GOT3 (cell line): ENCODE results near the gene SCTR.

Experiments used
- DNase-seq: peaks from one replicate; lab custom pipeline; 2025; ENCODE audit warnings: mixed read lengths; lab: John Stamatoyannopoulos, UW

Gene SCTR

GRCh38 chr2:119442850-119443249 lies 81.4 kb downstream of the SCTR start:
- no peak for DNase-seq

- DNase-seq = no peak
Measured at GRCh38 chr2:119442226-119442619, 82.1 kb downstream of the SCTR start.

- no peak for DNase-seq
Measured at GRCh38 chr2:119441376-119442225, 82.7 kb downstream of the SCTR start.

- DNase-seq = no peak
Measured at GRCh38 chr2:119440873-119441272, 83.4 kb downstream of the SCTR start.

- DNase-seq = no peak
Measured at GRCh38 chr2:119440501-119440870, 83.8 kb downstream of the SCTR start.

GRCh38 chr2:119439574-119440500 lies 84.4 kb downstream of the SCTR start:
- no peak for DNase-seq

- no peak for DNase-seq
Measured at GRCh38 chr2:119438726-119439284, 85.5 kb downstream of the SCTR start.

- DNase-seq = no peak
Measured at GRCh38 chr2:119438128-119438656, 86.1 kb downstream of the SCTR start.

- no peak for DNase-seq
Measured at GRCh38 chr2:119436993-119437772, 87.1 kb downstream of the SCTR start.

GRCh38 chr2:119435953-119436297 lies 88.4 kb downstream of the SCTR start:
- no peak for DNase-seq

- DNase-seq = no peak
Measured at GRCh38 chr2:119435081-119435952, 89.0 kb downstream of the SCTR start.

- DNase-seq = no peak
Measured at GRCh38 chr2:119434664-119435063, 89.6 kb downstream of the SCTR start.

GRCh38 chr2:119433636-119434327 lies 90.5 kb downstream of the SCTR start:
- DNase-seq = no peak

GRCh38 chr2:119432851-119433522 lies 91.3 kb downstream of the SCTR start:
- DNase-seq = no peak

GRCh38 chr2:119431976-119432850 lies 92.1 kb downstream of the SCTR start:
- DNase-seq = no peak

GRCh38 chr2:119431155-119431975 lies 92.9 kb downstream of the SCTR start, which contains the start of gene TMEM37:
TMEM37 (plus strand) TSS chr2:119431854; CDS start chr2:119431904, 50 bp downstream.
- DNase-seq = no peak

- no peak for DNase-seq
Measured at GRCh38 chr2:119430023-119430498, 94.2 kb downstream of the SCTR start.
